DLD1 (cell line): ENCODE results near the gene C2CD5.
"Not testable (repeated sequence)": the region's sequence is repeated elsewhere in the genome, so short reads cannot be mapped to it uniquely, and the experiment has no call there.

Experiments
- in situ Hi-C: cut with HindIII; loops from 2 replicates; pipeline ENCODE4 v1.10.0; 2017; ENCODE audit warnings: low sequenced_read_pairs

C2CD5 gene

DNA sequence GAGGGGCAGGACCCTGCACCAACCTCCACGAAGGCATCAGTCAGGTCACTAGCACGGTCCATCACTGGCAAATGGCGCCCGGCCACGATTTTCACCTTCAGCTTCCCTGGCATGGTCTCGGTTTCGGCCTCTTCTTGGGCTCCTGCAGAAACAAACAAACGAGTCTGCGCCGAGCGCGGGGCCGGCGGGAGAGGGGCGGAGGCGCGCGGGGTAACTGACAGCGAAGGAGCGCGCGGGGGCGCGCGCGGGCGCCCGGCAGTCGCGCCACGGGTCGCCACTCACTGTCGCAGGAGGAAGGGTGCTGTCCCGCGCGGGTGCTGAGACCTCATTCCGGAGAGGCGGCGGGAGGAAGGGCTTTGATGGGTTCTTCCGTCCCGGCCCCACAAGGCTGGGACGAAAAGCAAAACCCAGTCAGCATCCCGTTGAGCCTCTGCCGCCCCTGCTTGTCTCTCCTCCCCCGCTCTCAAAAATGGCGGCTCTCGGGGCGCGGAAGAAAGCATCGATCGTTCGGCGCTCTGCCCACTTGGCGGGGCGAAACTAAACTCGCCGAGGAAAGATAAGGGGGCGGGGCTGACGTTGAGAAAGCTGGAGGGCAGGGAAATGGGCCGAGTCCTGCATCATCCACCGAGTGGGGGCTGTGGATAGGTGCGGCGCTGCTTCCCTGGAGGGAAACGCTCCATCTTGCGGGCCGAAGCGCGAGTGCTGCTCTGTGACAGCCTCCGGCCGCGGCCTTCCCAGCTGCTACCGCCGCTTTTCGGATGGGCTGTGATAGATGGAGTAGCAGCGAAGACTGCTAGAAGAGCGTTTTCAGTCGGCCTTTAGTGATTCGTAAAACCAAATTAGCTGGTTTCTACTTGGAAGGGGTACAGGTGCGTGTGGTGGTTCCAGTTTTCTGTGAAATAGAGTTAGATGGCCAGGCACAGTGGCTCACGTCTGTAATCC, at the start of gene C2CD5:
Gene C2CD5, minus strand, starts transcription at position 505 of the 942 bp plus-strand sequence. Its CDS starts 392 bp downstream, at position 113.
- in situ Hi-C loops: no loop called here

DNA sequence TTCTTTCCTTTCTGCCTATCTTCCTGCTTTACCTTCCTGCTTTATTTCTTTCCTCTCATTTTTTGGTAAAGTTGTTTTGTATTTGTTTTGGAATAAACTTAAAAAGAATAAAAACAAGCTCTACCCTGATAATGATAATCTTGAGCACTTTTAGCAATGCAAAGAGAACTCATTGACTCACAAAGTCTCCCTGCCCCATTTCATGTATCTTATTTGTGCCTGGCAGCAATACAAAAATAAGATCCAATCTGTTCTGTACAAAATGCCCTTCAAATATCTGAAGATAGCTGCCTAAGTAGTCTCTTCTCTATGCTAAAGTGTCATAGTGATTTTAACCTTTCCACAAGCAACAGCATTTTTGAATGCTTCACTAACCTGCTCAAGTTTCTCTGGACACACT, 49.5 kb upstream of the C2CD5 start:
- in situ Hi-C loops: no loop called here

GRCh38 chr12:22588817-22589216, 44.5 kb upstream of the C2CD5 start:
- in situ Hi-C loops: no loop called here

DNA sequence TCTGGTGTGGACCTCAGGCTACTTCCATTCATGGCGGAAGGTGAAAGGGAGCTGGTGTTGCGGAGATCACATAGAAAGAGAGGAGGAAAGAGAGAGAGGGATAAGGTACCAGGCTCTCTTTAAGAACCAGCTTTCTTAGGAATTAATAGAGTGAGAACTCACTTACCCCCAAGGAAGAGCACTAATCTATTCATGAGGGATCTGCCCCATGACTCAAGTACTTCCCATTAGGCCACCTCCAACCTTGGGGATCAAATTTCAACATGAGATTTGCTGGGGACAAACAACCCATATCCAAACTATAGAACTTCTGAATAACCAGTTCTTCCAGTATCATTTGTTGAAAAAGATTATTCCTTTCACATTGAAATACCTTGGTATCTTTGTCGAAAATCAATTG, 34.0 kb upstream of the C2CD5 start:
- in situ Hi-C loops: no loop called here

GRCh38 chr12:22577667-22578066, 33.3 kb upstream of the C2CD5 start:
- in situ Hi-C loops: no loop called here

DNA sequence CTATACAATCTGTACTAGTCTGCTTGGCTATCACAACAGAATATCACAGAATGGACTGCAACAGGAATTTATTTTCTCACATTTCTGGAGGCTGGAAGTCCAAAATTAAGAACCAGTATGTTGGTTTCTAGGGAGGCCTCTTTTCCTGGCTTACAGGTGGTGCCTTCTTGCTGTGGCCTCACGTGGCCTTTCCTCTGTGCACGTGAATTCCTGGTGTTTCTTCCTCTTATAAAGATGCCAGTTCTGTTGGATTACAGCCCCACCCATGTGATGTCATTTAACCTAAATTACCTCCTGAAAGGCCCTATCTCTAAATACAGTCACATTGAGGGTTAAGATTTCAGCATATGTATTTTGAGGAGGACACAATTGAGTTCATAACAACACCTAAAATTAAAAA, 32.1 kb upstream of the C2CD5 start:
- in situ Hi-C loops: no loop called here

DNA sequence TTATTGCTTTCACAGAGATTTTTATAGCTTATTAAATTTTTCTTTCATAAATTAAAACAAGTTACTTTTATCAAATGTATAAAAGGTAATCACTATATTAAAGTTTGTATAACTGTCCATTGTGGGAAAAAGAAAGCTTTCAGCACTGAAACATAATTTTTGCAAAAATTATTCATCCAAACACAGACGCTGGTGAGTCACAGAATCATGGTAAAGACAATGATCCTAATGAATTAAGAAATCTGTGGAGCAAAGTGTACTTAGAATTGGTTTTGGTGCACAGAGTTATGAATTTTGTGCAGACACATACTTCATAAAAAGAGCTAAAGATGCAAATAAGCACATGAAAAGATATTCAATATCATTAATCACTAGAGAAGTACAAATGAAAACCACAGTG, 31.7 kb upstream of the C2CD5 start:
- in situ Hi-C loops: no loop called here

GRCh38 chr12:22574921-22575320, 30.6 kb upstream of the C2CD5 start:
- in situ Hi-C loops: no loop called here

GRCh38 chr12:22573181-22573580, 28.8 kb upstream of the C2CD5 start:
- in situ Hi-C loops: no loop called here

DNA sequence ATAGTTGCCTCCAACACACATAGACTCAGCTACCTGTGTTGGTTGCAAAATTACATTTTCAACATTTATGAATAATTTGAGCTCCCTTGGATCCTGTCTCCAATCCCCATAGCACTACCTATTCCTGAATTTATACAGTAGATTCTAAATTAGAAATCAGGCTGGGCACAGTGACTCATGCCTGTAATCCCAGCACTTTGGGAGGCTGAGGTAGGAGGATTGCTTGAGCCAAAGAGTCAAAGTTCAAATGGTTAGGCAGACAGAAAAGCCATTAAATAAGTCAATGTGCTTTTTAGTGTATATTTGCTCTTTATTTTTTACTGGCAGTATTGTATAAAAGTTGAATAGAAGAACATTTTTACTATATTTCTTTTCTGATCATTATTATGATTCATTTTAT, 24.9 kb upstream of the C2CD5 start:
- in situ Hi-C loops: no loop called here

GRCh38 chr12:22562036-22563028, 18.0 kb upstream of the C2CD5 start:
- in situ Hi-C loops: no loop called here

DNA sequence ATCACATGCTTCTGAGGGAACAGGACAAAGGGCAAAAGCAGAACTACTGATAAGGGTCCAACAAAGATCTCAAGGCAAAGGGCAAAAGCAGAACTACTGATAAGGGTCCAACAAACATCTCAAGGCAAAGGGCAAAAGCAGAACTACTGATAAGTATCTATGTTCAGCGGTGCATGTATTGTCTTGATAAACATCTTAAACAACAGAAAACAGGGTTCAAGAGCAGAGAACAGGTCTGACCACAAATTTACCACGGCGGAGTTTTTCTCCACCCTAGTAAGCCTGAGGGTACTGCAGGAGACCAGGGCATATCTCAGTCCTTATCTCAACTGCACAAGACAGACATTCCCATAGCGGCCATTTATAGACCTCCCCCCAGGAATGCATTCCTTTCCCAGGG, 10.4 kb upstream of the C2CD5 start:
- in situ Hi-C loops: not testable (repeated sequence)

DNA sequence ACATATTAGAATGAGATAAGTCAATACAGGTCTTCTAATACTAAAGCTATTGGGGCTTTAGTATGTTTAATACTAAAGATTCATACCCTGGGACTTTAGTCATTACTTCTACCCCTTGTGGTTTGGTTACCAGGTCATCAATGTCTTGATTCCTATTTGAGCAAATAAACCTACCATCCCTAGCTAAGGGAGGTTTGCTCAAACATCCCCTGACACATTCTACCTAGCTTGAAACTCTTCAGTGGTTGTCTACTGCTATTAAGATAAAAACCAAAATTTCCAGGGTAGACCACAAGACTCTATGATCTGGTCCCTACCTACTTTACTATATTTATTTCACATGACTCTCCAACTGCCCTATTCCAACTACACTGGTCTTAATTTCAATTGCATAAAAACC, 7.3 kb upstream of the C2CD5 start:
- in situ Hi-C loops: no loop called here

DNA sequence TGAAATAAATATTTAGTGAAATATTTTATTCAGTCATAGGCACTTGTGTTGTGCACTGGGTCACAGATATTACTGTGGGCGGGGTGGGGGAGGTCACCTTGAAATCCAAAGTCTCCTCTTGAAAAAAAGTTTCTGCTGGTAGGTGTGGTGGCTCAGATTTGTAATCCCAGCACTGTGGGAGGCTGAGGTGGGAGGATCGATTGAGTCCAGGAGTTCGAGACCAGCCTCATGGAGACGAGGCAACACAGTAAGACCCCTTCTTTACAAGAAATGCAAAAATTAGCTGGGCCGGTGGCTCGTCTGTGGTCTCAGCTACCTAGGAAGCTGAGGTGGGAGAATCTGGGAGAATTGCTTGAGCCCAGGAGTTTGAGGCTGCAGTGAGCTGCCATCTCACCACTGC, 913 bp upstream of the C2CD5 start:
- in situ Hi-C loops: no loop called here

DNA sequence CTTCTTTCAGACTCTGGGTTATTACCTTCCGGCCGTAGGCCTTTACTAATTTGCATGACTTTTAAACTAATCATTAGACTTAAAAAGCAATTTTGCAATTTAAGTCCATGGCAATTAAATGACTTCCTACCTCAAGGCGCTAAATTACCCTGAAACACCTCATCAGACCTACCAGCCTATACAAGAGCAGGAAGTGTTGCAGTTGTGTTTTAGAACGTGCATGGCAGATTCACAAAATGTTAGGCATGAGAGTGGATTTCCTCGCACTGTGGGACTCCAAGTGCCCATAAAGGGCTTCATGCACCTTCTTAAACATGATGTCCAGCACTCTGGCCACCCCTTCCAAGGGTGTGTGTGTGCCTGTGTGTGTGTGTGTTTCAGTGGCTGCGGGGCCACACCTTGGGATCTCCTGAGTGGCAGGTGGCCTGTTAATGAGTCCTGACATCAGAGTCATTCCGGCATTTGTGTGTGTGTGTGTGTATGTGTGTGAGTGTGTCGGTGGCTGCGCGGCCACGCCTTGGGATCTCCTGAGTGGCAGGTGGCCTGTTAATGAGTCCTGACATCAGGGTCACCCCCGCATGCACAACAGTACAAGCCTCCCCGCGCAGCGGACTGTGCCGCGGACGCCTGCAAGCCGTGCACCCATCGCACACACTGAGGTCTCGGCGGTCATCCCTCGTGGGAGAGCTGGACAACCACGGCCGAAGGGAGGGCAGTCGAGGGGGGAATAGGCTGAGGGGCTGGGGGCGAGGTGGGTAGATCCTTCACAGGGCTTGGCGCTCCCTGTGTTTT, 900 bp downstream of the C2CD5 start:
- in situ Hi-C loops: no loop called here

DNA sequence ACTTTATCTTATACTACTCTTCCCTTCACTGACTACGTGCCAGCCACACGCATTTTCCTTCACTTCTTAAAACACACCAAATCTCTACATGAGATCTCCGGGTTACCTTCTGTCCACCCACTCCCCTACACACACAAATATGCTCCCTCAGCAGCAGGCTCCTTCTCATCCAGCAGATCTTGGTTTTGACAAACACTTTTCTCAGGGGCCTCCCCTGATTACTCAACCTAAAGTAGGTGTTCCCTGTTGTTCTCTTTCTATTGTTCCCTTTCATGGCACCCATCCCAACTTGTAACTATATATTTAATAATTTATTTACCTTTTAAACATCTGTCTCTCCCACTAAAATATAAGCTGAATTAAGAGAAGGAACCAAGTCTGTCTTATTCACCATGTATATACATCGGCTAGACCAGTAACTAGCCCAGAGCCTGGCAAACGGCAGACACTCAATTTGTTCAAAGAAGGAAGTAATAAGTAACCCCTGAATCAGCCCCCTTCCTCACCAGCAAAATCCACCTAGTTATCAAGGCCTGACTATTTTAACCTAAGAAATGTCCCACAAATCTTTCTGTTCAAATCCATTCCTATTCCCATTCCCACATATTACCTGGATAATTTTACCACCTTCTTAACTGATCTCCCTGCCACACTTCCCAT, 2.7 kb downstream of the C2CD5 start:
- in situ Hi-C loops: no loop called here

DNA sequence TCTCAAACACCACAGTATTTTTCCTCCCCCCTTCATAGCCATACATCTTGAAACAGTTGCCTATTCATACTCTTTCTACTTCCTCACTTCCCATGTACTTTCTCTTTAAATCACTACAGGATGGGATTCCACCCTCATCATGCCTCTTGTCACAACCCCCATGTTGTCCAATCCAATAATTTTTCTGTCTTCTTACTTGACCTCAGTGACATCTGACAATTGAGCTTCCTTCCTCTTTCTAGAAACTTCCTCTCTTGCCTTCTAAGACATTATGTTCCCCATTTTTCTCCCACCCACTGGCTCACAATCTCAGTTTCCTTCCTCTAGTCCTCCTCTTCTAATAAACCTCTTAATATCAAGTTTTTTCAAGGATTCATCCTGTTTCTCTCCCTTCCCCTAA, 5.3 kb downstream of the C2CD5 start:
- in situ Hi-C loops: no loop called here

GRCh38 chr12:22538311-22538710, 6.0 kb downstream of the C2CD5 start:
- in situ Hi-C loops: no loop called here

DNA sequence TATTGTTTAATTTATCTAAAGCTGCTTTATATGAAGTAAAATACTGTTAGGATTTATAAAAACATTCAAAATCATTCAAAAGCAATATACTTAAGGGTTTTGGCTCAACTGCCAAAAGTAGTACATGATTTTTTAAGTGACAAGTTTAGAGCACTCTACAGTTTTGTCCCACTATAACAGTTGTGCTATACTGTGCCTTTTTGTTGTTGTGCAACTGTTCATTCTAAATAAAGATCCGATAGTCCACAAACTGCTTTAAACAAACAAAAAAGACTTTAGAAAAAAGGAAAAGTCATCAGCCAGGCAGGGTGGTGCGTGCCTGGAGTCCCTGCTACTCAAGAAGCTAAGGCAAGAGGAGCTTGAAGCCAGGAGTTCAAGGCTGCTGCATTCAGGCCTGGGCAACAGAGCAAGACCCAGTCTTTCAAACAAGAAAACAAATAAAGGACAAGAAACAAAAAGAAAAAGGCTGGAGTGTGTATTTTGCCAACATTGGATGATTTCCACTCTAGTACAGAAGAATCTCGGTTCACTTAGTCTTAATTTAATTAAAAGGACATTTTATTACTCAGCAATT, 7.3 kb downstream of the C2CD5 start:
- in situ Hi-C loops: no loop called here
